HCT116 (cell line): ENCODE data around the gene IFITM10.

ENCODE experiments used
- CEBPB ChIP-seq: IDR thresholded peaks from 2 replicates; pipeline ENCODE4 v1.6.1; 2012; ENCODE audit warnings: low read depth
- CTCF ChIP-seq, 3 experiments: fragments of 200-600 bp in 1 of 3; sonication (generic) in 1 of 3; IDR thresholded peaks in 2 of 3; conservative IDR thresholded peaks in 1 of 3; 2 replicates each; pipeline ENCODE4 v1.5.1; 2012 to 2017; ENCODE audit warnings: low read depth in 2 of 3, low read length in 2 of 3, antibody characterized with exemption in 1 of 3, borderline replicate concordance in 1 of 3, control low read depth in 1 of 3, mild to moderate bottlenecking in 1 of 3, mixed read lengths in 1 of 3, mixed run types in 1 of 3, moderate library complexity in 1 of 3; ENCODE audit not compliant: insufficient read depth in 1 of 3
- EZH2 ChIP-seq: fragments of 200-600 bp; sonication (generic); IDR thresholded peaks from 2 replicates; pipeline ENCODE4 v1.6.1; 2017; ENCODE audit warnings: antibody characterized with exemption, mixed run types
- JUND ChIP-seq: IDR thresholded peaks from 2 replicates; pipeline ENCODE4 v1.6.1; 2012
- POLR2A ChIP-seq: IDR thresholded peaks from 2 replicates; pipeline ENCODE4 v1.7.0; 2011; ENCODE audit warnings: borderline replicate concordance; ENCODE audit not compliant: insufficient read depth, insufficient read length; ENCODE audit errors: extremely low read depth
- POLR2AphosphoS5 ChIP-seq: IDR thresholded peaks from 2 replicates; pipeline ENCODE4 v1.6.1; 2011; ENCODE audit warnings: mild to moderate bottlenecking, low read depth, low read length, moderate library complexity
- REST ChIP-seq: IDR thresholded peaks from 2 replicates; pipeline ENCODE4 v1.6.1; 2012; ENCODE audit warnings: low read depth
- SP1 ChIP-seq: IDR thresholded peaks from 2 replicates; pipeline ENCODE4 v1.6.1; 2012; ENCODE audit warnings: low read depth
- ZFX ChIP-seq: fragments of 450-650 bp; IDR thresholded peaks from 2 replicates; pipeline ENCODE4 v1.6.1; 2017
- ZNF274 ChIP-seq: fragments of 200-500 bp; sonication (Bioruptor generic); IDR thresholded peaks from 2 replicates; pipeline ENCODE4 v1.6.1; 2014; ENCODE audit warnings: mild to moderate bottlenecking, low read depth, low read length, inconsistent platforms
- TF ChIP-seq, protein P1 (sequence below): IDR thresholded peaks from 2 replicates; pipeline ENCODE4 v1.6.1; 2012

GRCh38 chr11:1718326-1718725 lies 32.1 kb downstream of the IFITM10 start:
- TF ChIP-seq CEBPB (no peak), REST (no peak), SP1 (no peak), POLR2AphosphoS5 (no peak), JUND (no peak), POLR2A (no peak), ZFX (no peak), ZNF274 (no peak), CTCF (IDR thresholded peaks at IDR 0.05 in 2 of 3, conservative IDR thresholded peaks at IDR 0.05 in 1 of 3; ENCODE audit: borderline replicate concordance in 1 of 3, insufficient read depth in 1 of 3, low read depth in 2 of 3, low read length in 2 of 3) (no peak), EZH2 (no peak)
- TF ChIP-seq, protein P1, sequence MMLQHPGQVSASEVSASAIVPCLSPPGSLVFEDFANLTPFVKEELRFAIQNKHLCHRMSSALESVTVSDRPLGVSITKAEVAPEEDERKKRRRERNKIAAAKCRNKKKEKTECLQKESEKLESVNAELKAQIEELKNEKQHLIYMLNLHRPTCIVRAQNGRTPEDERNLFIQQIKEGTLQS, result no peak
